Suppressor macrophage treated with lipopolysaccharide for 4 hours (primary cell): ENCODE results near the gene STK32C.
"Not testable (repeated sequence)": the region's sequence is repeated elsewhere in the genome, so short reads cannot be mapped to it uniquely, and the experiment has no call there.

ENCODE experiments used
- DNase-seq: peaks from one replicate; pipeline ENCODE4 v3.0.0-alpha.2; 2020

Gene STK32C

DNA sequence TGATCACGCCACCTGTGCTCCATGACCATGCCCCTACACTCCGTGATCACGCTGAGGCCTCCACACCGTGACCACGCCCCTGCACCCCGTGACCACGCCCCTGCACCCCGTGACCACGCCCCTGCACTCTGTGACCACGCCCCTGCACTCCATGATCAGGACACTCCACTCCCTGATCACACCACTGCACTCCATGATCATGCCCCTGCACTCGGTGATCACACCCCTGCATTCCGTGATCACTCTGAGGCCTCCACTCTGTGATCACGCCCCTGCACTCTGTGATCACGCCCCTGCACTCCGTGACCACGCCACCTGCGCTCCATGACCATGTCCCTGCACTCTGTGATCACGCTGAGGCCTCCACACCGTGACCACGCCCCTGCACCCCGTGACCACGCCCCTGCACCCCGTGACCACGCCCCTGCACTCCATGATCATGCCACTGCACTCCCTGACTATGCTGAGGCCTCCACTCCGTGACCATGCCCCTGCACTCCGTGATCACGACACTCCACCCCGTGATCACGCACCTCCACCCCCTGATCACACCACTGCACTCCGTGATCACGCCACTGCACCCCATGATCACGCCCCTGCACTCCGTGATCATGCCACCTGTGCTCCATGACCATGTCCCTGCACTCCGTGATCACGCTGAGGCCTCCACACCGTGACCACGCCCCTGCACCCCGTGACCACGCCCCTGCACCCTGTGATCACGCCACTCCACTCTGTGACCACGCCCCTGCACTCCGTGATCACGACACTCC, 27.7 kb downstream of the STK32C start:
- DNase-seq = no peak

DNA sequence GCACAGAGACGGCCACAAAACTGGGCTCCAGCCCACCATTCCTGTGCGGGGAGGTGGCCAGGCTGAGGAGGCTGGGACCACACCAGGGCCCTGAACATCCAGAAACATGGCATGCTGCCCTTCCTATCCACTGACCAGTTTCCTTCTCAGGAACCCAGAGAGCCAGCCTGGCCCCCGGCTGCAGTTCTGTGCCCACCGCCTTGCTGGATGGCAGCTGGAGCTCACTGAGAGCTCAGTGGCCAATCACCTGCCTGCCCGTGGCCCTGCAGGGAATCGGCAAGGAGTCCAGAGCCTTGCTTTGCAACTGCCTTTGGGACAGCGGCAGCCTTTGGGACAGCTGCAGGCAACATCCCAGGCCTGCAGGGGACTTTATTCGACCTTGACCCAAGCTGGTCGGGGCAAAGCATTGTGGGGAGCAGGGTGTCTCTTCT, 30.4 kb downstream of the STK32C start:
- no peak for DNase-seq

DNA sequence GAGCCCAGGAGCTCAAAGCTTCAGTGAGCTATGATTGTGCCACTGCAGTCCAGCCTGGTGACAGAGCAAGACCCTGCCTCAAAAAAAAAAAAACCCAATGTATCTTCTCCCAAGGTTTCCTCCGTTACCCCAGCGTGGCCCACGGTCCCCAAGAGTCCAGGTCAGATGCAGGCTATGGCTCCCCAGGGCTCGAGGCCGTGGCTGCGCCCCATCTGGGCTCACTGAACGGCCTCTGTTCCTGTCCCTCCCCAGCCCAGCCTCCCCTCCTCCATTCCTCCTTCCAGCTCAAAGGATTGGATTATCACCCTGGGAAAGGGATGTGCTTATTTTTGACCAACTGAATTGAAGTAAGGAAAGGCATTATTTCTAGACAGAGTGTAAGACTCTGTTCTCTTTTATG, 31.0 kb downstream of the STK32C start:
- no peak for DNase-seq

DNA sequence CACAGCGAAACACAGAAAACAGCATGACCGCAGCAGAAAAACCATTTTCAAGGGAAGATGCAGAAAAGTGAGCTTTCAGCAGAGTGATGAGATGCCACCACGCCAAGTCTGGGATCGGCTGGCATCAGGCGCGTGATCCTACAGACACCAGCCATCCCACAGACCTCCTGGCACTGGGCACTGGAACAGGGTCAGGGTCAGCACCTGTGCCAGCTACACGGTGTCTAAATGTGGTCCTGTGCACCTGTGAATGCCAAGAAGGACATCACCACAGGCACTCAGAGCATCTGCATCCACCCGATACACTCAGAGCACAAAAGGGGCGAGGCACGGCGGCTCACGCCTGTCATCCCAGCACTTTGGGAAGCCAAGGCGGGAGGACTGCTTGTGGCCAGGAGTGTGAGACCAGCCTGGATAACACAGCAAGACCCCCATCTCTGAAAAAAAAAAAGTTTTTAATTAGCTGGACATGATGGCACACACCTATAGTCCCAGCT, 31.5 kb downstream of the STK32C start:
- no peak for DNase-seq

DNA sequence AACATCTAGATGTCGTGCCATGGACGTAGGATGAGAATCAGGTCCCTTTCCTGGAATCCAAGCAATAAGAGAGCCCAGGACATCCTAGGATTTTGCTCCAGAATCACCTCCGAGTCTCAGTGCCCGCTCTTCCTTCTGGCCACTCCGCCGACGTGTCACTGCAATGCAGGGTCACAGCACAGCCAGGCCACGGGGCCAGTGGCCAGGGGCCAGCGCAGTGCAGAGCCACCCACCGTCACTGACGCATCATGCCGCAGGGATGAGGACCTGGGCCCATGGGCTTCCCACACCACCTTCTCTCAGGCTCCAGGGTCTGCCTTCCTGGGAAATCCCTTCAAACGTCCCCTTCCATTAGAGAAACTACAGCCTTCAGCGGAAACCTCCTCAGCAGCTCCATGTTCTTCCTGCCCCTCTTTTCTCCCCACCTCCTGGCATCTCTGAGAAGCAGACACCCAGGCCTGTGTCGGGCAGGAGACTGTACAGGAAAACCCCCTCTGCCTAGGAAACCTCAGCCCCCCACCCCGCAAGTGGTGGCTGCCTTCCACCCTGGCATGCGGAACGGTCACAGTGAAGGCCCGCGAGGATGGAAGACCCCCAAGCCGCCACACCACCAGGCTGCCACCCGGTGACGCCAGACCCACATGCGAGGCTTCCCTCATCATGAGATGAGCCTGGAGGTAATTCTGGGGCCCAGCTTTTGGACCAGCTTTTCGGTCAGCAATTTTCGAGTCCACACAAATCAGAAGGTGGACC, 32.1 kb downstream of the STK32C start:
- DNase-seq = no peak

DNA sequence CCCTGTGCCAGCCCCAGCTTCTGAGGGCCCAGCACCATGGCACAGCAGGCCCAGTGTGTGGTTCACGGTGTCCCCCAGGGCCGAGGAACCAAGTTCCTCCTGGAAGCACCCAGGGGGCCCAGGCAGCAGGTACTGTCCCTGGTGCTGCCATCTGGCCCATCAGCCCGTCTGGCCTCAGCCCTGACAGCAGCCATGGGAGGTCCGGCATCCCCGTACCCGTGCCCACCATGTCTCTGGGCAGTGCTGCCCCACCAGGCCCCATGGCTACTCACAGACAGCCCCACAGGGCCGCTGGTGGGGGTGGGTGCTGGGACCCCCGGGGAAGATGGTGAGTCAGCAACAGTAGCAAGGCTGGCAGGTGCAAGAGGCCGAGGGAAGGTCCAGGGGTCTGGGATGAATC, 32.8 kb downstream of the STK32C start:
- no peak for DNase-seq

DNA sequence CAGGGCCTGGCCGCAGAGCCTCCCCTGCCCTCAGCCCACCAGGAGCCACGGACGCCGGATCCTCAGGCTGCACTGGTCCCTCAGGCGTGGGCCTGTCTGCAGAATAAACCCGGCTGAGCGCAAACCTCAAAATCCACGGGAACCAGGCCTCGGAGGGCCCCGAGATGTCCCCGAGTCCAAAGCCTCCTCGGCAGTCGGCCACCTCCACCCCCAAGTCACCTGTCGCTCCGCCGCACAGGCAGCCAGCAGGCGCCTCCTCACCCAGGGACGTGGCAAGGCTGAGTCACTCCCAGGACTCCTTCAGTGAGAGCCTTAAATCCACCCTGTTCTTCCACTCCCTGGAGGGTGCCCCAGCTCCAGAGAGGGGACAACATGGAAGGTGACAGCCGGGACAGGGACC, 33.2 kb downstream of the STK32C start:
- no peak for DNase-seq

DNA sequence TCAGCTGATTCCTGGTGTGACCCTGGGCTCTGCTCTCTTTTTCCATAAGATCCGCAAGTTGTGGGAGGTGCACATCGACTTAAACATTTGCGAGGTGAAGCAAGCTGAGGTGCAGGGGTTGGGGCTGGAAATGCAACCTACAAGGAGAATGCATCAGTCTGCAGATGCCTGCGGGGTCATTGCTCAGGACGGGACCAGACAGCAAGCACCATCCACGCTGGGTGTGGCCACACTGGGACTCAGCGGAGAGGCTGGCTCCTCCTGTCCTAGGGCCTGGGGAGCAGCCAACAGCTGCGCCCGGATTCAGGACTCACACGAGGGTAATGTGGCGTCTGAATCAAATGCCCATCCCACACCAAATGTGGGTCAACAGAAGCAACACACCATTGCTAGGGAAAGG, 33.8 kb downstream of the STK32C start:
- DNase-seq = no peak

DNA sequence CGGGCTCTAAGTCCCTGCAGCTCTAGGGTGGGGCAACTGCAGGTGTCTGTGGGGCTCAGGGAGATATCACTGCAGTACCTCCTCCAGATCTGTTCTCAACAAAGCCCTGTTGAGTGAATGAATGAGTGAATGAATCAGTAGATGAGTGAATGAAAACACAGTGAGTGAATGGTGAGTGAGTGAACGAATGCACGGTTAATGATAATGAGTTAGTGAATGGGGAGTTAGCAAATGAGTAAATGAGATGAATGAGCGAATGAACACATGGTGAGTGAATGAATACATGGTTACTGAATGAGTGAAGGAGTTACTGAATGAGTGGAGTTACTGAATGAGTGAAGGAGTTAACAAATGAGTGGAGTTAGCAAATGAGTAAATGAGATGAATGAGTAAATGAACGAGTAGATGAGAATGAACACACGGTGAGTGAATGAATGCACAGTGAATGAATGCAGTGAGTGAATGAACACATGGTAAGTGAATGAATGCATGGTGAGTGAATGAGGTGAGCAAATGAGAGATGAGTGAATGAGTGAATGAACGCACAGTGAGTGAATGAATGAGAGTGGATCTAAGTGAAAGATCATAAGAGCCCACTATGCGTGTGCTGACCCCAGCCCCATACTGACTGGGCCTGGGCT, 34.3 kb downstream of the STK32C start:
- no peak for DNase-seq

DNA sequence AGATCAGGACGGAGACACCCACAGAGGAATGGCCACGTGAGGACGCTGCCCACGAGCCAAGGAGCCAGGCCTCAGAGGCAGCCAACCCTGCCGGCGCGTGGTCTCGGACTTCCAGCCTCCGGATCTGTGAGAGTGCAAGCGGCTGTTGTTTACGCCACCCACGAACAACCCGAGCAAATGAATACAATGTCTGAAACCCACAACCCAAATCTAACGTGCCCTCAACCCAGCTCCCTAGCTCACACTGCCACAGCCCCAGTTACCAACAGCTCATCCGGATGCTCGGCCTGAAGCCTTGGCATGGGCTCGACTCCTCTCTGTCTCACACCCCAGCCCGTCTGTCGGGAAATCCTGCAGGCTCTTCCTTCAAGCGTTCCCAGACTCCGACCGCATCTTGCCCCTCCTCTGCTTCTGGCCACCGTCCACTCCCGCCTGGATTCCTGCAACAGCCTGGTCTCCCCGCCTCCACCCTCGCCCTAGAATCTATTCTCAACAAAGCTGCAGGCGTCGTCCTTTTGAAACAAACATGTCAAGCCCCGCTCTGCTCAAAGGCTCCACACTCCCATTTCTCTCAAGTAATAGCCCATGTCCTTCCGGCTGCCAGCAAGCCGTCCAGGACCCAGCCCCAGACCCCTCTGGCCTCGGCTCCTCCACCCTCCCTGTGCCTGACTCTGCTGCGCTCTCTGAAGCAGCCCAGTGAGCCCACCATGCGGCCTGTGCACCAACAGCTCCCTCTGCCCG, 35.3 kb downstream of the STK32C start:
- DNase-seq = no peak

DNA sequence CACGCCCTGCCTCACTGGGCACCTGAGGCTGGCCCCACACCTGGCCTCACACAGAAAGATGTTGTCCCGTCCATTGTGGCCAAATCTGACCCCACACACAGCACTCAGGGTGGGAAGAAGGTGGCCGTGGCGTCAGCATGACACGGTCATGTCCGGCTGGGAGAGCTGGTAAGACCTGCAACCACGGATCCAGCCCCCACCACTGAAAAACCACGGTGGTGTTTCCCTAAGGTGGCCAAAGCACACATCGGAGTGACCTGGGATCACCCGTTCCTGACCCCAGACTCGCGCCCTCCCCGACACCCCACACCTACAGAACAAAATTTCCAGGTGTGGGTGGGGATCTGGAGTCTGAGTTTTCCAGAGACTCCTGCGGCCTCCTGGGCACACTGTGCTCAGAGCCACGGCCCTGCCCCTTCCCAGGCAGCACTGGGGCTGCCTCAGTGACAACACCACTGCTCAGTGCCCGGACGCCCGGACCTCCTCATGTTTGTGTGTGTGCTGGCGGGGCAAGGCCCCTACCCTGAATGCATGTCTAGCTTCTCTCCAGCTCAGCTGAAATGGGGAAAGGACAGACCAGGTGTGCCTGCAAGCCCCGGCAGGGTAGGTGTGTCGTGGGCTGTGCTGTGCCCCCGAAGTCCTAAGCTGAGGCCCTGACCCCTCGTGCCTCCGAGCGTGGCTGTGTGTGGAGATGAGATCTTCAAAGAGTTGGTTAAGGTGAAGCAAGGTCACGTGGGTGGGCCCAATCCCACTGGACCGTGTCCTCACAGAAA, 36.1 kb downstream of the STK32C start:
- no peak for DNase-seq

DNA sequence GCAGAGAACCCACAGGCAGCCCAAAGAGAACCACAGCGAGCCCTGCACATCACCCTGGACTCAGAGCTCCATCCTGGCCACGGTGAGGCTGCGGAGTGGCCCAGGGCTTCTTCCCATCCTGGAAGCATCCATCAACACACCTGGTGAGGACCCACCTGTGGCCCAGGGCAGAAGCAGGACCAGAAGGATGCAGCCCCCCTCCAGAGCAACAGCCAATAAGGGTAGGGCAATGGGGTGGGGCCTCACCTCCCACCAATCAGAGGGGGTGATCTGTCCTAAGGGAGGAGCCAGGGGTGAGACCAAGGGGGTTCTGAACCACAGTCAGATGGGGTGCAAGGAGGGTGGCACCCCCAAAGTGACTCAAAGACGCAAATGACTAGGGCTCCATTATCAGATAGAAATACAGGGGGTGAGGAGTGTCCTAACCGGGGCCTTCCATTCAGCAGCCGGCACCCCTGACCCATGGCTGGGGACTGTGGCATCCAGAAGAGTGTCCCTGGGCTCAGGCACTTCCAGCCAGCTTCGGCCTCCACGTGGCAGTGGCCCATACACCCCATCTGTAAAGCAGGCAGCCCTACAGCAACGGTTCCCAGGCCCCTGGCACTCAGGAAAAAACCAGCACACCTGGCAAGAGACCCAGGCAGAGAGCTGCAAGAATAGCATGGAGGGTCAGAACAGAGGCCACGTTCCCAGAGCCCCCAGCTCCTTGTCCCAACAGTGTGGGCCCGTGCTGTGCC, 36.9 kb downstream of the STK32C start:
- DNase-seq = no peak

DNA sequence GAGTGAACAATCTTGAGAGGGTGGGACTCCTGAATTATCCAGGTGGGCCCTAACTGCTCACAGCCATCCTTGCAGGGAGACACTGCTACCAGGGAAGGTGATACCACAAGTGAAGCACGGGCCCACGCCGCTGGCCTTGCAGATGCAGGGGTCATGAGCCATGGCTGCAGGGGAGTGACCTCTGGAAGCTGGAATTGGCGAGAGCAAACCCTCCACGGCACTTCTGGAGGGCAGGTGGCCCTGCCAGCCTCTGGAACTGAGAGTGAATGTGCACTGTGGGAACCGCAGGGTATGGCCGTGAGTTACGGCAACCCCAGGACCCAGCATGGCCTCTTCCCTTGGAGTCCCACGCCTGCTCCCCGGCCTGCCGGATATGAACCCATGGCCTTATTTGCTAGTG, 37.5 kb downstream of the STK32C start:
- DNase-seq = no peak

DNA sequence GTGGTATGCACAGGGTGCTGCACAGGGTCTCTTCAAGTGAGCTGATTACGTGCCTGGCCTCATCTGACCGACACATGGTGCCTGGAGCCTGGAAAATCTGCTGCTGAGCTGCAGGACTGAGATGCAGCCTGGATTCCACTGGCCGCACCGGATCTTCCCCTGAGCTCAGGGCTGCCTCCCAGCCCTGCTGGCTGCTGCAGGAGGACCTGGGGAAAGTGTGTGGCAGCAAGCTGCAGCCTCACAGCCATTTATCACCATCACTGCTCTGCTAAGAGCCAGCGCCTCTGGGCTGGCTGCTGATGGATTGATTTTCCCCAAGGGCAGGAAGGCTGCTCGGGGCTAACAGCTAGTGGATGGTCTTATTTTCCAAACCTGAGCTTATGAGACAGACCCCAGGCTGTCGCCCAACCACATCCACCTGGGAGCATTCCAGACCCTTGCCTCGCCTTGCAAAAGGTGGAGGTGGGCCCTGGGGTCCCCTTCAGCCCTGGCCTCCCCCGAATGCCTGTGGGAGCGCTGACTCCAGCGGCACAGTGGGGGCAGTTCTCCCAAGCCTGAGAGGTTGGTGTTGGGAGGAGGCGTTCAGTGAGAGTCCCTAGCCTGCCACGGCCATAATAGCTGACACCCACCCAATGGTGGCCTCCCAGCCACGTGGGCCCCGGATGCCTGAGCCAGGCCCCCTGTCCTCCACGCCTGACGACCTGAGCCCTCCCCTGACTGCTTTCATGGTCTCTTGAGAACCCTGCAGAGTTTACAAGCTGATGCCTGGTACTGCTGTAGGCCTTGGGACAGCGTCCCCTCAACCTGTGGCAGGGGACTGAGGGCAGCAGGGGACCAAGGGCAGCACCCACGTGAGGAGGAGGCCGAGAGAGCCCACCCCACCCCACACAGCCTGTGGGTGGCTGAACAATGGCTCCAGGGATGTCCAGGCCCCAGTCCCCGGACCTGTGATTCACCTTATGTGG, 38.2 kb downstream of the STK32C start:
- no peak for DNase-seq

DNA sequence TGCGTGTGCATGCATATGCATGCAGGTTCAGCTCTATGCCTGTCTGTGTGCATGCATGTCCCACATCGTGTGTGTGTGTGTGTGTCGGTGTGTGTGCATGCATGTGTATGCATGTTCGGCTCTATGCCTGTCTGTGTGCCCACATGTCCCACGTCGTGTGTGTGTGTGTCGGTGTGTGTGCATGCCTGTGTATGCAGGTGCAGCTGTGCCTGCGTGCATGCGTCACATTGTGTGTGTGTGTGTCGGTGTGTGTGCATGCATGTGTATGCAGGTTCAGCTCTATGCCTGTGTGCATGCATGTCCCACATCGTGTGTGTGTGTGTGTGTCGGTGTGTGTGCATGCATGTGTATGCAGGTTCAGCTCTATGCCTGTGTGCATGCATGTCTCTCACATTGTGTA, 39.8 kb downstream of the STK32C start:
- DNase-seq = not testable (repeated sequence)

DNA sequence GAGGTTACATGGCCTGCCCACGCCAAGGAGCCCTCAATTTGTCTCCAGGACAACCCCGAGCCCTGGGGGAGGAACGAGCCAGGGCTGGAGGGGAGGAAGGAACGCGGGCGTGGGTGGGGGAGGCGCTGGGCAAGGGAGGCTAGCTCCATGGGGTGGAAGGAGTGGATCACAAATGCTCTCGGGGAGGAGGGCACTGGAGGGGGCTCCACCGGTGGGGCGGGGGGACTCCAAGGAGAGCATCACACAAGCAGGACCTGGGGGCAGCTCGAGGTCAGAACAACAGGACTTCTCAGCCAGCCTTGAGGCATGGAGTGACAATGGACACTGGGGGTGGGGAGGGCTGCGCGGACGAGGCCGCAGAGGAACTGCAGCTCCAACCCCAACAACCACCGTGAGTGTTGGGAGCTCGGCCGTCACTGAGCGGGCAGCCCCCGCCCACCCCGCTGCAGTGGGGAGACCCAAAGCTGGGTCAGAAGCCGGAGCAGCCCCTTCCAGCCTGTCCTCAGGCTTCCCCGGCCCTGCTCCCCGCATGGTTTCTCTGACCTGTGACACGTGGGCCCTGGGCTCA, 41.1 kb downstream of the STK32C start:
- no peak for DNase-seq

DNA sequence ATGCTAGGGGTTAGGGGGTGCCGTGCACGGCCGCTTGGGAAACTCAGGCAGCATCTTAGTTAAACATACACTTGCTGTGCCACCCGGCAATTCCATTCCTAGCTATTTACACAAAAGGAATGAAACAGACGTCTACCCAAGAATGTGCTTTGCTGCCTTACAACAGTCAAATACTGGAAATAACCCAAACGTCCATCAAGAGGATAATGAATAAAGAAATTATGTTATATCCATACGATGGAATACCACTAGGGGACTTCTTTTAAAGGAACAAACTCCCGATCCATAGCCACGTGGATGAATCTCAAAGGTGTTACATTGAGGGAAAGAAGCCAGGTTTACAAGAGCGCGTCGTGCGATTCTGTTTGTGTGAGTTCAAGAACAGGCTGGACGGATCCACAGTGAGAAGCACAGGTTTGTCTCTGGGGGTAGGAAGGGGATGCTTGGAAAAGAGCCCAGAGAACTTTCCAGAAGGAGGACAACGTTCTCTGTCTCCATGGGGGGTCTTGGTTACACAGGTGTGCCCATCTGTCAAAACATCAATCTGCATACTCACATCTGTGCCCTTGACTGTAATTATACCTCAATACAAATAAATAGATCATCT, 41.8 kb downstream of the STK32C start:
- no peak for DNase-seq

DNA sequence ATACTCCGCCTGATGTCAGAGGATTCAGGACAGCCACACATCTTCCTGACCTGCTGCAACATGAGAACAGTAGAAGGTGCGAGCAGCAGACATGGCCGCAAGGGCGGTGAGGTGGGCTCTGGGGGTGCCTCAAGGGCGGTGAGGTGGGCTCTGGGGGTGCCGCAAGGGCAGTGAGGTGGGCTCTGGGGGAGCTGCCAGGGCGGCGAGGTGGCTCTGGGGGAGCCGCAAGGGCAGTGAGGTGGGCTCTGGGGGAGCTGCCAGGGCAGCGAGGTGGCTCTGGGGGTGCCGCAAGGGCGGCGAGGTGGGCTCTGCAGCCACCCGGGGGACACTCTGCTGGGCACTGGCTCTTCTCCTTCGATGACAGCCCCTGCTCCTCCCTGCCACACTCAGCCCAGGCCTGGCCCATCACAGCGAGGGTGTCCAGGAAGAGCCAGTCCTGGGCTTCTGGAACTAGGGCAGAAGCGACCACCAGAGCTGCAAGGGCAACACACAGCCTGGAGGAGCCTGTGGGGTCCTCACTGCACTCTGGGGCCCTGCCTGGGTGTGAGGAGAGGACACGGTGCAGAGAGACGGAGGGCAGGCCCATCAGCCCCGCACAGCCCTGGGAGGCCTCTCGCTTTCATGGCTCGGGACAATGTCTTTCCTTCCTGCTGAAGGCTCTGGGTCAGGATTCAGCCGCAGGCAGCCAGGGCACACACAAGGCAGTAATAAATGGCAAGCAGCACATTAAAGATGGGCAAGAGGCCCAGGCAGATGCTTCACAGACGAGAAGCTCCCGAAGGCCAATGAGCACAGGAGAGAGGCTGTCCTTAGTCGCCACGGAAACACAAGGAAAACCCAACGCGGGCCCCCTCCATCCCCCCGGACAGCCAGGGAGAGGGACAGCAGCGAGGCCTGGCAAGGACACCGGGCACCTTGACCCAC, 42.5 kb downstream of the STK32C start:
- DNase-seq = no peak
